GM18909 (cell line): ENCODE results near the gene FRMD1.

Source experiments
- ATAC-seq: cut with Tn5 transposase; IDR thresholded peaks from one replicate; pipeline ENCODE4 v1.9.1; 2021; ENCODE audit warnings: mild to moderate bottlenecking; ENCODE audit not compliant: unreplicated experiment, poor library complexity

FRMD1 gene

GRCh38 chr6:168113226-168113625 lies 34.2 kb upstream of the FRMD1 start:
- no peak for ATAC-seq

- no peak for ATAC-seq
Measured at GRCh38 chr6:168111911-168112310, 32.9 kb upstream of the FRMD1 start.

DNA sequence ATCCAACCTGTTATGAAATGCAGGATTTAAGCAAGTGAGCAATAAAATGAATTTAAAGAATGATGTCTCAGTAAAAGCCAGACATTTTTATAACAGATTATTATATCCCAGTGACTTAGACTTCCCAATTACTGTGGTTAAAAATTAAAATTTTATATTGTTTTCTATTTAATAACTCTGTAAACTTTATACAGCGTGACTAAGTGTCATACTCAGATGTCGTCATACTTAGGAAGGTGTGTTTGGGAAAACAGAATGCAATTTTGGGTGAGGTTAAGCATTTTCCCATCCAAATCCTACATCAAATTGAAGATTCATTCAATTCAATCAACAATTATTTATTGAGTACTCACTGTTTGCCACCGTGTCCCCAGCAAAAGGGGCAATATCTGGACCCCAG lies 31.4 kb upstream of the FRMD1 start:
- ATAC-seq, result no peak

DNA sequence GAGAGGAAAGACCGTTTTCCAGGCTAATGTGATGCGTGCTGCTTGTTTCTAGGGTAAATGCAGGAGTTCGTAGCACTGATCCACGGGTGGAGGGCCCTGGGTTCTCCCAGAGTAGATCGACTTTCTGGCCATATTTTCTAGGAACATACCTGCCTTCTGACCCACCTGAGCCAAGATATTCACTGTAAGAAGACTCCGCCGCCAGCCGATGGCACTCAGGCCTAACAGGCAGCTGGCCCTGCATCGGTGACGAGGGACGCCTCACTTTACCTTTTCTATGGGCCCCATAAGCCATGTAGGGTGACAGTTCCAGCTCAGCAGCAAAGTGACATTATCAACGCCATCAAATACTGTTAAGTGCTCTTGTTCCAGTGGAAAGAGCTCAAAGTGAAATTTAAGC lies 30.2 kb upstream of the FRMD1 start:
- ATAC-seq, result no peak

GRCh38 chr6:168107191-168107983 lies 28.4 kb upstream of the FRMD1 start:
- ATAC-seq, result no peak

- no peak for ATAC-seq
Measured at GRCh38 chr6:168106633-168107005, 27.6 kb upstream of the FRMD1 start.

DNA sequence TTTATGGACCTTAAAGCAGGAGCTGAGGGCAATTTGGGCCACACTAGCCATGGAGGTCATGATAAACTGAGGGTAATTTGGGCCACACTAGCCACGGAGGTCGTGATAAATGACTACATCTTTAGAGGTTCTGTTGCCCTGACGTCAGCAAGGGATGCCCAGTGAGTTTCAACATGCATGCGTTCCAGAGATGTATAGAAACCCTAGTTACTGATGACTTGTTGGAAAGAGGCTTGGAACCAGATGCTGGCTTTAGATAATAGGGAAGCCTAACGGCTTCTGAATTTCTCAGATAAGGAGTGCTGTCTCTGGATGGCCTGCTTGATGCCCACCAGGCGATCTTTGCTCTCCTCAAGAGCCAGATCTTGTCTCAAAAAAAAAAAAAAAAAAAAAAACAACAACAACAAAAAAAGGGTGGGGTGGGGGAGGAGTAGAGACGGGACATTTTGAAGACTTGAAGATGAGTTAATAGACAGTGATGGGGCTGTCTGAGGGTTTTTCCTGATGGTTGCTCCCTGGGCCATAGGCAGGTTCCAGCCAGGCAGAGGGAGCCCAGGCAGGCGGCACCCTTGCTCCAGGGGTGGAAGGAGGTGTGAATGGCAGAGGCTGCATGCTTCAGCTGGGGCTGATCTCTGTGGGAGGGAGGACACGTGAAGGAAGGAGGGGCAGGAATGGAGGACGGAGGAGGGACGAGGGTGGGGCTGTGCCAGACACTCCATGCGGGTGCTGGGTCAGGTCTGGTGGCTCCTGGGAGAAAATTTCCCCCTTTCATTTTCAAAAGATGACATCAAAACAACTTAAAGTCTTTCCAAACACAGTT lies 27.0 kb upstream of the FRMD1 start:
- no peak for ATAC-seq

DNA sequence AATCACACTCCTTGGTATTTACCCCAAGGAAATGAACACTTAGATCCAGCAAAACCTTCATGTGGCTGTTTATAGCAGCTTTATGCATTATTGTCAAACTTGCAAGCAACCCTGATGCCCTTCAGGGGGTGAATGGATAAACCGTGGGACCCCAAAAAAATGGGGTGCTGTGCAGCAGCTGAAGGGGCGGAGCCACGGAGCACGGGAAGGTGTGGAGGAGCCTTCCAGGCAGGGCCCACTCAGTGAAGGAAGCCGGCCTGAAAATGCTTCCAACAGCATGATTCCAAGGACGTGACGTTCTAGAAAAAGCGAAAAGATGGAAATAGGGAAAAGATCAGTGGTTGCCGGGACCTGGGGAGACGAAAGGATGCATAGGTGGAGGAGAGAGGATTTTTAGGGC lies 25.6 kb upstream of the FRMD1 start:
- ATAC-seq, result no peak

DNA sequence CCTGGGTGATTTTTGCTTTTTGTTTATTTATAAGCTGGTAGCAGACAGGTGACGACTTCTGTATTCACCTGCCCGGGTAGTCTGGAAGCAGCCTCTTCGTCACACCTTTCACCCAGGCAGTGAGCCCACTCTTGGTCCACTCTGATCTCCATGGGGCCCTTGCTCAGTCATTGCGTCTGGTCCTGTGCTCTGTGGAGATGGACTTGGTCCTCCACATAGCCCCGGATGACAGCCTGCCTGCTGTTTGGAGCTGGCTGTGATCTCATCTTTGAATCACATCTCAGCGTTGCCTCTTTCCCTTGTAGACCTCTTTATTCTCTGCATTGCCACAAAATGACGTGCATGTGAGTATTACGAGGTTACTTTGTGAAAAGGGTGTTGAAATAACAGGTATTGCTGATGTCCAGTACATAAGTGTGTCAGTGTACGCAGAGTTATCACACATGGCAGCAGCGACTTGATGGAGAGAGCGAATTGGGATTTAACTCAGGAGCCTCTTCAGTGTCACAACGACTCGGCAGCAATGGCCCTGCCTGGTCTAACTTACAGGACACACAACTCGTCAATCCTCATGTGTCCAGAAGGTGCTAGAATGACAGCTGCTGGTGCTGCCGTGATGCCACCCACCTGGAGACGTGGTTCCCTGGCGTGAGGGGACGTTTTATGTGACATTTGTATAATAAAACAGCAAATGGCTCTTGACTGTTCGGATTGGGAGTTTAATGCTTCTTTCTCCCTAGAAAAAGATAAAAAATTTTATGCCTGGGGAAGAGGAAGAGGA lies 24.2 kb upstream of the FRMD1 start:
- ATAC-seq, result no peak

GRCh38 chr6:168102315-168102985 lies 23.4 kb upstream of the FRMD1 start:
- ATAC-seq, result no peak

- ATAC-seq, result no peak
Measured at GRCh38 chr6:168101590-168102314, 22.7 kb upstream of the FRMD1 start.

DNA sequence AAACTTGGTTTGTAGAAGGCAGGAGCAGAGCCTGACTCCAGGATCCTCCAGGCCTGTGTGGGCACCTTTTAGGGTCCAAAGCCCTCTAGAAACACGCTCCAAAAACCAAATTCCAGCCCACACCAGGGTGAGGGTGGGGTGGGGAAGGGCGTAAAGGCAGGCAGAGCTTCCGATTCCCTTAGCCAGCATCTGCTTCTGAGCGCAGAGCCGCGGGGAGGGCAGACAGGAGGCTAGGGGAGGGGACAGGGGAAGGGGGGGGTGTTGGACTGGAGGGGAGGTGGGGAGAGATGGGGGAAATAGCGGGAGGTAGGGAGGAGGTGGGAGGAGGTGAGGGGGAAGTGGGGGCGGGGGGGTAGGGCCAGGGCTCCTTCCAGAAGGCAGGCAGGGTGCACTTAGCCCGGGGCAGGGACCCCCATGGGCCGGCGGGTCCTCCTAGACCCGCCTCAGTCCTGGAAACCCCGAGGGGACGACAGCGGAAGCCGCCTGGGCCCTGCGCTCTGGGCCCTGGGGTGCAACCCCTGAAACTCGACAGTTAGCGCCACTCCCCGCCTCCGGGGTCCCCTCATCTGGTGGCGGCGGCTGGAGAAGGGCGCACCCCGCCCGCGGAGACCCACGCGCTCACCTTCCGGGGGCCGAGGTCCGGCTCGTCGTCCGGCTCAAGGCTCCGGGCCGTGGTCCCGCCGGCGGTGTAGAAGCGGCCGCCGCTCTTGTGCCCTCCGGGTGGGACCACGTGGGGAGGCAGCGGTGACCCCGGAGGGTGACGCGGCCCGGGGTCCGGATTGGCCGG lies 22.0 kb upstream of the FRMD1 start:
- no peak for ATAC-seq

DNA sequence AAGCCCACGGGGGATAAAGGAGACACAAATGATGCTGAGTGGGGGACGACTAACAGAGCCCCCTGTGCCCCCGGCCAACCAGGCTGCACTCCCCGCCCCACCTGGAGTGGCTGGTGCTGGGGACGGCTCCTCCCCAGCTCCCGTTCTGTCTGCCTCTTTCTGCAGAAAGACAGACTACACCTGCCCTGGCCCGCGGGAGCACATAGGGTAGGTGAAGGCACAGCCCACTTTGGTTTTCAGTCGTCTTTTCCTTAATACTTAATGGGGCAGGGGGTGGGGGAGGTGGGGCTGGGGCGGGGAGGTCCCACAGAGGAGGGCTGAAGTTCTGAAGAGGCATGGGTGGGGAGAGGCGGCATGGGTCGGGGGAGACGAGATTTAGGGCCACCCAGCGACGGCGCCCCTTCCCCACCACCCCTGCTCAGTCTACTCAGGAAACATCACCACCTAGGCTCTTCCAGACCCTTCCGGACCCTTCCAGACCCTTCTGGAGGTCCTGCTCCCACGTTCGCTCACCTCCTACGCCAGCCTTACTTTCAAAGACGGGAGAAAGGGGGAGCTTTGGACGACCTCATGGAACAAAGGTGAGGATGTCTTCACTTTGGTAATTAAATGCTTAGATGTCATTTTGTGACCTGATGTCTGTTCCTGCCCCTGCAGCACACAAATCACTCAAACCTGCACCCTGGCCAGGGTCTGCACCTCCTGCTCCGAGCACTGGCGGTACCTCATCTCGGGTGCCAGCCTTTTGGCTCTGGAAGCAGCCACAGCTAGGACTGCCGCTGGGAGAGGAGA lies 21.2 kb upstream of the FRMD1 start:
- no peak for ATAC-seq

DNA sequence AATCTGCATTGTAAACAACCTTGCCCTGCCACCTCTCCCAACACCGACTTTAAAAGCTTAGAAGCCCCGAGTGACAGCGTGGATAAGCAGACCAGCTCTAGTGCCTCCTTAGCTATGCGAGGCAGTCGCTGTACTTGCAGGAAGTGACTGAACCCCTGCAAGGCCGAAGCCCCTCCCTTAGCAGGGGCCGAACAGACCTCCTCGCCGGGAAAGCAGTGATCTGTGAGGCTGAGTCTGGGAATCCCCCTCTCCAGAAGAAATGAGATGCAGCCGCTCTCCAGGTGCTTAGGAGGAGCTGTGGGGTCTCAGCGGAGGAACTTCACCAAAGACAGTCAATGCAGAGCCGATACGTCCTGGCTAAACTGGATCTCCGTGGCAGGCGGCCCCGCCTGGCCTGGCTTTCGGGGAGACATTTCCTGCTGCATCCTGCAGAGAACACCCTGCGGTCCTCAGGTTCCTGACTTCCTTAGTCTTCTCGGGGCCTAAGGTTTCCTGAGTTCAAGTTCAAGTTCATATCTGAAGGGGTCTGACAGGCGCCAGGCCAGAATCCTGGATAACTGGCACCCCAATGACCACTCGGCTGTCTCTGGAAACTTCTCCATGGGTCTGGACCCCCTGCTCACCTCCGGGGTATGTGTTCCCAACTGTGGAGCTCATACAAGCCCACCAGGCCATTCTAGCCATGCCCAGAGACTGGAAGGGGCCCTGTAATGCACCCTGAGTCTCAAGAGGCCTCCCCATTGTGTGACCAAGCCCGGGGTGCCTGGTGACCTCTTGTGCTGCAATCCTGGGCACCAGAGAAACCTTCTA lies 20.4 kb upstream of the FRMD1 start:
- no peak for ATAC-seq

DNA sequence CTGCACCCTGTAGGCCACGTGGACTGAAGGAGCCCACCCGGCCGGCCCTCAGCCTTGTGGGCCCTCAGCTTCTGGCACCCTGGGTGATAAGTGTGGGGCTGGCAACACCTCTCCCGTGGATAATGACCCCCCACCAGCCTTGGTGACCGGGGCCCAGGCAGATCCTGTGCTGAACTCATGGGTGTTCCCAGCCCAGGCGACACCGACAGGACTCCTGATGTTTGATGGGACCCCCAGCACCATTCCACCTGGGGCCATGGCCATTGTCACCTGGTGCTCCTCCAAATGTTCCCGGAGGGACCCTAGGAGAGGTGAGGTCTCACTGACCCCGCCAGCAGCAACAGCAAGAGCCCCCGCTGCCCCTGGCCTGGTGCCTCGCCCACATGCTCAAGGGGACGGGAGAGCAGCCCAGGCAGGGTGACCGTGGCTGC lies 19.4 kb upstream of the FRMD1 start:
- no peak for ATAC-seq

DNA sequence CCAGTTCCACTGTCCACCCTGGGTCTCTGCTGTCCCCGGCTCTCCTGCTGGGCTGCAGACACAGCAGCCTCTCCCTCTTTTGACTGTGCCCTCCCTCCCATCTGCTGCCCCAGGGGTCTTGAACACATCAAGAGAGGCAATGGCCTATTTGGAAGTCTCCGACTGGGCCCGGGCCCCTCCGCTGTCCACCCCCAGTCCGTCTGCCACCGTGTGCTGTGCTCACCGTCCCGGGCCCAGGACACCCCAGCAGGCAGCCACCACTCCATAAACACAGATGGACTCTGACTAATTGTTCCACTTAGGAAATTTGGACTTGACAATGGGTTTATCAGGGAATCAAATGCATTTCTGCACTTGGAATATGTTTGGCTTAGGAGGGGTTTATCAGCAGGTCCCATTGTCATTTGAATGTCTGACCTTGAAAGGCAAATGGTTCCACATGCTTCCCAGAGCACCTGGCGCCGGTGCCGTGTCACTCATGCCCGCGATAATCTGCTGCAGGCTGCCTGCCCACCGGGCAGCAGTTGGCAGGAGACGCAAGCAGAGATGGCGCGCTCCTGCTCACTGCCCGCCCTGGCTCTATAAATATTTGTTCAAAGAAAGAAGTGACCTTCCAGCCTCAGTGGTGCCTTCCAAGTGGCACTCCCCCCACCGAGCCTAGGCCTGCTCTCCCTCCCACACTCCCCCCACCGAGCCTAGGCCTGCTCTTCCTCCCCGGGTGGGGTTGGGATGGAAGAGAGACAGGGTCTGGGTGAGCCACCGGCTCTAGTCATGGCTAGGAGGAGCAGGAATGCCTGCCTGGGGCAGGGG lies 18.8 kb upstream of the FRMD1 start:
- no peak for ATAC-seq

- no peak for ATAC-seq
Measured at GRCh38 chr6:168097221-168097620, 18.2 kb upstream of the FRMD1 start.
